Stomach (tissue), 9 donors: ENCODE measurements around the gene RSBN1L. TPM values are rescaled to one million over a fixed set of nuclear protein-coding genes. Genes with fewer than 3 reads are reported as not detected.

Experiments
- DNase-seq, 2 donors: peaks; one replicate each; pipeline versions ENCODE4 v3.0.0 to v3.0.0-alpha.2; 2013 to 2019
- H3K27ac ChIP-seq, 5 donors: fragments of 200-600 bp in 4 of 5; sonication (generic) in 4 of 5; one replicate each; pipeline ENCODE4 v1.5.1; 2013 to 2019; ENCODE audit warnings: mild to moderate bottlenecking in 1 of 5, moderate library complexity in 1 of 5
- H3K27me3 ChIP-seq, 3 donors: fragments of 200-600 bp; sonication (generic); one replicate each; pipeline ENCODE4 v1.5.1; 2017 to 2019; ENCODE audit warnings: mixed run types in 1 of 3
- H3K36me3 ChIP-seq, 4 donors: fragments of 200-600 bp; sonication (generic); 1 replicate in 3 of 4; 2 replicates in 1 of 4; pipeline ENCODE4 v1.5.1; 2016 to 2019
- H3K4me1 ChIP-seq, 4 donors: fragments of 200-600 bp; sonication (generic); one replicate each; pipeline ENCODE4 v1.5.1; 2016 to 2019
- H3K4me3 ChIP-seq, 4 donors: fragments of 200-600 bp; sonication (generic) in 3 of 4; one replicate each; pipeline ENCODE4 v1.5.1; 2016 to 2019; ENCODE audit warnings: mild to moderate bottlenecking in 1 of 4
- H3K9me3 ChIP-seq, 4 donors: fragments of 200-600 bp; sonication (generic); one replicate each; pipeline ENCODE4 v1.5.1; 2016 to 2019
- CTCF ChIP-seq, 7 experiments: fragments of 450-650 bp in 4 of 7; fragments of 200-600 bp in 3 of 7; sonication (generic) in 3 of 7; IDR thresholded peaks; one replicate each; pipeline ENCODE4 v1.5.1; 2016 to 2019; ENCODE audit warnings: antibody characterized with exemption in 7 of 7, control low read depth in 2 of 7, mild to moderate bottlenecking in 1 of 7
- EP300 ChIP-seq: sonication (generic); formaldehyde crosslinking; IDR thresholded peaks from one replicate; pipeline ENCODE4 v1.6.1; 2017; ENCODE audit warnings: antibody characterized with exemption
- POLR2A ChIP-seq, 4 donors: fragments of 450-650 bp; IDR thresholded peaks; one replicate each; pipeline ENCODE4 v1.6.1; 2016; ENCODE audit warnings: antibody characterized with exemption in 4 of 4, control low read depth in 2 of 4, mild to moderate bottlenecking in 1 of 4, moderate library complexity in 1 of 4
- POLR2AphosphoS5 ChIP-seq, 3 donors: sonication (generic); formaldehyde crosslinking; IDR thresholded peaks; one replicate each; pipeline ENCODE4 v1.6.1; 2016; ENCODE audit warnings: antibody characterized with exemption in 3 of 3
- WGBS, 5 donors: extraction: QIAGEN DNeasy Blood & Tissue Kit in 3 of 5; methylation state at CpG; one replicate each; pipeline versions ENCODE4 v1.1.5 to v1.1.7; 2013 to 2018; 5-methylcytosine and 5-hydroxymethylcytosine counted together
- intact Hi-C: fragments of 100-400 bp; cut with DNase I; formaldehyde crosslinking; loops from one replicate; pipeline ENCODE4 v1.15.1; 2023; ENCODE audit warnings: low total_unique reads
- polyA plus RNA-seq, 3 donors: library from polyadenylated mRNA; stranded (reverse); fragments of 200-250 nt; gene quantifications; one replicate each; pipeline ENCODE4 v1.2.3, GENCODE V29; 2013
- total RNA-seq, 5 donors: library from RNA; depleted of rRNA; stranded (reverse); fragments of >200 nt; gene quantifications; one replicate each; pipeline versions ENCODE4 v1.1.0 to v1.2.3, GENCODE V29; 2014 to 2016
- donor health status: healthy with polysubstance abuse.
- donor health status: Bipolar disorder and iron deficiency.
- donor health status: healthy.

RSBN1L gene
- total and polyA plus RNA-seq, 8 donors, result 4.2 to 68.3 (median 11.6) TPM

- Histone ChIP-seq H3K4me1 (no peaks in the 10 kb centered on the region), H3K27ac (no peak overlapping the region), H3K9me3 (peaks cover 13 to 46% (median 32%) of the 10 kb centered on the region in 4 donors), H3K27me3 (no peaks in the 10 kb centered on the region), H3K36me3 (peaks cover 0 to 12% (median 5%) of the 10 kb centered on the region in 4 donors), H3K4me3 (no peak overlapping the region)
- TF ChIP-seq EP300 (no peak), POLR2AphosphoS5 (IDR thresholded peaks at IDR 0.05) (no peak), CTCF (IDR thresholded peaks at IDR 0.05) (no peak), POLR2A (IDR thresholded peaks at IDR 0.05) (no peak)
- DNase-seq, result no peak
- intact Hi-C loops, result no loop called here
- WGBS, 5 donors, result 71 to 87% (median 78%) methylated on average over 2 of the region's 2 CpGs
These were observed 127.5 kb downstream of the RSBN1L start for GRCh38 chr7:77823787-77824186.

- Histone ChIP-seq H3K27ac (no peak overlapping the region), H3K9me3 (peaks cover 13 to 43% (median 28%) of the 10 kb centered on the region in 4 donors), H3K4me1 (no peaks in the 10 kb centered on the region), H3K27me3 (no peaks in the 10 kb centered on the region), H3K4me3 (no peak overlapping the region), H3K36me3 (peaks cover 0 to 10% (median 4%) of the 10 kb centered on the region in 4 donors)
- intact Hi-C loops, result no loop called here
- no peak for DNase-seq
- WGBS, 5 donors, result 93 to 100% (median 97%) methylated on average over 5 of the region's 5 CpGs
- no peak for TF ChIP-seq POLR2A (IDR thresholded peaks at IDR 0.05)
- no peak for TF ChIP-seq CTCF (IDR thresholded peaks at IDR 0.05)
- TF ChIP-seq POLR2AphosphoS5 (IDR thresholded peaks at IDR 0.05), result no peak
- TF ChIP-seq EP300, result no peak
These were observed 128.4 kb downstream of the RSBN1L start for GRCh38 chr7:77824636-77825035.

- intact Hi-C loops, result no loop called here
- H3K9me3 ChIP-seq, result peaks cover 12 to 38% (median 23%) of the 10 kb centered on the region in 4 donors
These were observed 128.9 kb downstream of the RSBN1L start for GRCh38 chr7:77825131-77825530.

GRCh38 chr7:77826300-77826699 is 130.0 kb downstream of the RSBN1L start:
- Histone ChIP-seq H3K4me1 (no peaks in the 10 kb centered on the region), H3K36me3 (no peaks in the 10 kb centered on the region), H3K27ac (no peak overlapping the region), H3K27me3 (no peaks in the 10 kb centered on the region), H3K9me3 (peaks cover 5 to 26% (median 12%) of the 10 kb centered on the region in 4 donors), H3K4me3 (no peak overlapping the region)
- WGBS, 5 donors, result 90 to 93% (median 93%) methylated on average over 2 of the region's 2 CpGs
- DNase-seq, result no peak
- intact Hi-C loops, result no loop called here
- no peak for TF ChIP-seq CTCF (IDR thresholded peaks at IDR 0.05)
- no peak for TF ChIP-seq EP300
- TF ChIP-seq POLR2AphosphoS5 (IDR thresholded peaks at IDR 0.05), result no peak
- no peak for TF ChIP-seq POLR2A (IDR thresholded peaks at IDR 0.05)

More at GRCh38 chr7:77825131-77825530, 128.9 kb downstream of the RSBN1L start:
- peaks cover 0 to 6% (median 2%) of the 10 kb centered on the region in 4 donors for H3K36me3 ChIP-seq
- DNase-seq, result no peak
- no peak overlapping the region for H3K27ac ChIP-seq
- 87 to 97% (median 95%) methylated on average over 3 of the region's 3 CpGs for WGBS, 5 donors
- TF ChIP-seq EP300, result no peak
- TF ChIP-seq CTCF (IDR thresholded peaks at IDR 0.05), result no peak
- TF ChIP-seq POLR2A (IDR thresholded peaks at IDR 0.05), result no peak
- TF ChIP-seq POLR2AphosphoS5 (IDR thresholded peaks at IDR 0.05), result no peak
- no peaks in the 10 kb centered on the region for H3K4me1 ChIP-seq
- no peak overlapping the region for H3K4me3 ChIP-seq
- no peaks in the 10 kb centered on the region for H3K27me3 ChIP-seq
